SU-DHL-6 (cell line): ENCODE results near the gene MBP.

ENCODE experiments used
- EZH2phosphoT487 ChIP-seq: fragments of 200-600 bp; sonication (generic), shearing (Covaris generic); conservative IDR thresholded peaks from 2 replicates; pipeline ENCODE4 v1.6.1; 2018; ENCODE audit warnings: mild to moderate bottlenecking, antibody characterized with exemption, low read length, moderate library complexity, mixed read lengths
- TF ChIP-seq, protein P1 (sequence below): fragments of 200-600 bp; sonication (generic); IDR thresholded peaks from one replicate; pipeline ENCODE4 v1.5.1; 2017; ENCODE audit warnings: antibody characterized with exemption, mild to moderate bottlenecking, low read length, moderate library complexity; ENCODE audit not compliant: insufficient read depth, poor library complexity, severe bottlenecking

DNA sequence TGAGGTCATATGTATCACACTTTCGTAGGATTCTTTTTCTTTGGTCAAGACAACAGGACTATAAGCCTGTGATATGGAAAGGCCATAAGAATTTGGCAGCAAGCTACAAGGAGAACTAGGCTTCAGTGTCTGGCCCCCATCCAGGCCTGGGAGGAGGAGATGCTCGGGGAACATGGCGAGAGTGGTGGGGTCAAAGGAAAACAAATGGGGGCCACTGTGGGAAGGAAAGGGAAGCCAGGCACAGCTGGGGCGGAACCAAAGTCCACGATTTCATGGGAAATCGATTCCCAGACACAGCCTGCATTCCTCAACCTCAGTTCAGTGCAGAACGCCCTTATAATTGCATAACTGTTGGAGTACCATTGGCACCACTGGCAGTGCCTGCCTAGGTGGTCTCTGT, 58.2 kb downstream of the MBP start:
- TF ChIP-seq, protein P1, sequence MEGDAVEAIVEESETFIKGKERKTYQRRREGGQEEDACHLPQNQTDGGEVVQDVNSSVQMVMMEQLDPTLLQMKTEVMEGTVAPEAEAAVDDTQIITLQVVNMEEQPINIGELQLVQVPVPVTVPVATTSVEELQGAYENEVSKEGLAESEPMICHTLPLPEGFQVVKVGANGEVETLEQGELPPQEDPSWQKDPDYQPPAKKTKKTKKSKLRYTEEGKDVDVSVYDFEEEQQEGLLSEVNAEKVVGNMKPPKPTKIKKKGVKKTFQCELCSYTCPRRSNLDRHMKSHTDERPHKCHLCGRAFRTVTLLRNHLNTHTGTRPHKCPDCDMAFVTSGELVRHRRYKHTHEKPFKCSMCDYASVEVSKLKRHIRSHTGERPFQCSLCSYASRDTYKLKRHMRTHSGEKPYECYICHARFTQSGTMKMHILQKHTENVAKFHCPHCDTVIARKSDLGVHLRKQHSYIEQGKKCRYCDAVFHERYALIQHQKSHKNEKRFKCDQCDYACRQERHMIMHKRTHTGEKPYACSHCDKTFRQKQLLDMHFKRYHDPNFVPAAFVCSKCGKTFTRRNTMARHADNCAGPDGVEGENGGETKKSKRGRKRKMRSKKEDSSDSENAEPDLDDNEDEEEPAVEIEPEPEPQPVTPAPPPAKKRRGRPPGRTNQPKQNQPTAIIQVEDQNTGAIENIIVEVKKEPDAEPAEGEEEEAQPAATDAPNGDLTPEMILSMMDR, result no peak
- TF ChIP-seq EZH2phosphoT487, result no peak
